Duodenal mucosa (tissue), 2 donors: ENCODE data around the gene ARHGAP11A.

Experiments used
- H3K27ac ChIP-seq: one replicate; pipeline ENCODE4 v1.7.0; 2013; ENCODE audit warnings: low read depth, low read length
- H3K27me3 ChIP-seq, 2 donors: one replicate each; pipeline ENCODE4 v1.7.0; 2013; ENCODE audit warnings: low read length in 2 of 2, control low read depth in 1 of 2; ENCODE audit not compliant: insufficient read depth in 2 of 2, control insufficient read depth in 1 of 2
- H3K36me3 ChIP-seq, 2 donors: one replicate each; pipeline ENCODE4 v1.7.0; 2013; ENCODE audit warnings: low read length in 2 of 2, control low read depth in 1 of 2; ENCODE audit not compliant: insufficient read depth in 2 of 2, control insufficient read depth in 1 of 2
- H3K4me1 ChIP-seq, 2 donors: one replicate each; pipeline ENCODE4 v1.7.0; 2013; ENCODE audit warnings: low read length in 2 of 2, control low read depth in 1 of 2; ENCODE audit not compliant: insufficient read depth in 2 of 2, control insufficient read depth in 1 of 2
- H3K4me3 ChIP-seq, 2 donors: one replicate each; pipeline ENCODE4 v1.7.0; 2013; ENCODE audit warnings: low read length in 2 of 2, low read depth in 1 of 2
- H3K9ac ChIP-seq, 2 donors: one replicate each; pipeline ENCODE4 v1.7.0; 2013; ENCODE audit warnings: low read length in 2 of 2, low read depth in 1 of 2
- H3K9me3 ChIP-seq, 2 donors: one replicate each; pipeline ENCODE4 v1.7.0; 2013; ENCODE audit warnings: low read length in 2 of 2, control low read depth in 1 of 2; ENCODE audit not compliant: control insufficient read depth in 1 of 2

The ARHGAP11A gene

DNA sequence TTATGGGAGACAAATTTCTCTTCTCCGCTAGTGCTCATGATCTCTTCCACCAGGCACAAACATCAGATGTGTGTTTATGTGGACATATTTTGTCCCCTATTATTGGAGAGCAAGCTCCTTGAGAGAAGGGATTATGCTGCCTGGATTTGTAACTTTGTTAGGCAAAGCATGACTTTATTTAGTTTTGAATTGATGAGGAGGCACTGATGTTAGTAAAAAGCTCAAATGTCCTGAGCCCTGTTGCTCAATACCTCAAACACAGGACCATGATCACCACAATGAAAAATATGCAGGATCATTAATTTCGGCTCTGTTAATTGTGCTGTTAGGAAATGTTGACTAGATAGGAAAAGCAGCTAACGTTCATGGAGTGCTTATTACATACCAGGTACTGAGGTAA, 55.3 kb downstream of the ARHGAP11A start:
- Histone ChIP-seq H3K9ac (no peak overlapping the region), H3K27ac (no peak overlapping the region), H3K27me3 (no peaks in the 10 kb centered on the region), H3K36me3 (no peaks in the 10 kb centered on the region), H3K4me1 (no peaks in the 10 kb centered on the region), H3K9me3 (no peaks in the 10 kb centered on the region), H3K4me3 (no peak overlapping the region)

DNA sequence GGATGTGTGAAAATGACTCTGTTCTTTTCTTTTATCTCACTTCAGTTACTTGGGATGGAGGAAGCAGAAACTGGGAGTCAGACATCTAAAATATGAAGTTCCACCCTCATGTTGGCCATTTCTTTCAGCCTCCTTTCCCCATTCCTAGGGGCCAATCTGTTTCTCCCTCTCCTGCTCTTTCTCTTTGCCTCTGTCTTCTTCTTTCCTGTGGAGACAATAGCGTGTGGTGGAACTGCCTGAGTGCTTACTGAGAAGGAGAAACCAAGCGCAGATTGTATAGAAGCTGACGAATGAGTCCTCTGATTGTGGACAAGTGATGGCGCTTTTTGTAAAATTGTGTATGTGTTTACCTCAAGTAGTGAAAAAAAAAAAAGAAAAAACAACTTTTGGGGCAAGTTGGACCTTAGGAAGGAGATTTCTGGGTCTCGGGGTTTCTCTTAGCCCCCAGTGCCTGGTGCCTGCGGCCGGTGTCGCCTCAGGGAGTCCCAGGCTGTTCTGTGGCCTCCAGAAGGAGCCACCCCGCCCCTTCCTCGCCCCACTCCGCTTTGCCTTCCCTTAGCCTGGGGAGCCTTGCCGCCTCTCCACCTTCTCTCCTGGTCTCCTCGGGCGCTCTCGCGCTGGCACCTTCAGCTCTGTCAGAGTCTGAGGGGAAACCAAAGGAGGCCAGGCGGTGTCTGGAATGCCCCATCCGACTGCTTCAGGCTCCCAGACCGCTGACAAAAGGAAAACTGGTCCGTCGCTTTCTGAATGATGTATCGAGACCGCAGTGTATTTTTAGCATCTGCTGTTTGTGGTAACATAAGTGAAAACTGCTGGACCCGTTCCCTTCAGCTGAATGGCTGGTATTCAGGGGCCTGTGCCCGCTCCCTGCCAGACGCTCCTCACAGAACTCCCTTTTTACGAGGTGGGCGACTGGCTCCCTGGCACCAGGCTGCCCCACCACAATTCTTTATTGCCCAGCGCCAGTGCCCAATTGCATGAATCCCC, 56.3 kb downstream of the ARHGAP11A start:
- Histone ChIP-seq H3K27ac (no peak overlapping the region), H3K4me1 (no peaks in the 10 kb centered on the region), H3K4me3 (no peak overlapping the region), H3K9me3 (no peaks in the 10 kb centered on the region), H3K36me3 (no peaks in the 10 kb centered on the region), H3K27me3 (no peaks in the 10 kb centered on the region), H3K9ac (no peak overlapping the region)

DNA sequence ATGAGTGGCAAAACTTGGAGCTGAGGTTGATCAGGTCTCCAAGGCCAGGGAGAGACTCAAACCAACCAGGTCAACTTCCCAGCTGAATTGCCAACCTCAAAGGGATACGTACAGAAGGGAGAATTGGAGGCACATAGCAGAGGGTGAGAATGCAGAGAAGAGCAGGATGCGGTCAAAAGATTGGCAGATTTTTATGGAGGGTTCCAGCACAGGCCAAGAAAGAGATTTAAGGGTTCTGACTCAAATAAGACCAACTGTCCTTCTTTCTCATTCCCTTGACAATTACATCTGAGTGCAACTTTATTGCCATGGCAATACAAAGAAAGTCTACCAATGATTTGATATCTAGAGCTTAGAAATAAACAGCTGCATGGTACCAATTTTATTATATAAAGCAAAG, 59.4 kb downstream of the ARHGAP11A start:
- Histone ChIP-seq H3K9ac (no peak overlapping the region), H3K36me3 (no peaks in the 10 kb centered on the region), H3K27me3 (no peaks in the 10 kb centered on the region), H3K4me1 (no peaks in the 10 kb centered on the region), H3K9me3 (no peaks in the 10 kb centered on the region), H3K27ac (no peak overlapping the region), H3K4me3 (no peak overlapping the region)

DNA sequence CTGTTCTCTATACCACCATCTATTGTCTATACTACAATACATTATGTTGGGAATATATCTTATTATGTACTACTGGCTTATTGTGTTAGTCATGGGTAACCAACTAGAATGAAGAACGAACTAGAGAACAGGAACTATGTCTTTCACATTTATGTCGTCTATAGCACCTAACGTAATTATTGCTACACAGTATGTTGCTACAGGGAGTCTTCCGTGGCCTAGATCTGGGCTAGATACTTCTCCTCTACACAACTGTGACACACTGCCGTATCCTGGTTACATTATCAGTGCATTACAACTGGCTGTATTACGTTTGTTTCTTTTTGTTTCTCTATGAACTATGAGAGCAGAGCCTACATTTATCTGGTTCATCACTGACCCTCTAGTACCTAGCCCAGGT, 60.2 kb downstream of the ARHGAP11A start:
- H3K4me1 ChIP-seq, result no peaks in the 10 kb centered on the region
- H3K36me3 ChIP-seq, result no peaks in the 10 kb centered on the region
- no peak overlapping the region for H3K4me3 ChIP-seq
- no peak overlapping the region for H3K9ac ChIP-seq
- H3K27ac ChIP-seq, result no peak overlapping the region
- H3K27me3 ChIP-seq, result no peaks in the 10 kb centered on the region
- H3K9me3 ChIP-seq, result no peaks in the 10 kb centered on the region

DNA sequence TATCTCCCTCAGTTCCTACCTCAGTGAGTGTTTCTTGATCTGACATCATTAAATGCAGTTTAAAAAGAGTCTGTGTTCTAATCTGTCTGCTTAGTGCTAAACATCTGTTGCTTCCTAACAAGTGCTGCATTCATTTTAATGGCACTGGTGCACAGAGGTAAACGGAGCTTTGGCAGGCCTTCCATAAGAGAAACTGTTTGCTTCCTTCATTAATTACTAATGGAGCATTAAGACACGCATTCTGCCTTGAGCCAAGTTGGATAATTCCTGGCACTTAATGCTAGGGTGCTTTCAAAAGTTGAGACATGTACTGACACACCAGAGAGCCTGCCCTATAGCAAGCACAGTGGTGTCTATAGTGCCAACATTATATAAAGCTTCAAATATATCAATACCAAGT, 60.9 kb downstream of the ARHGAP11A start:
- Histone ChIP-seq H3K27me3 (no peaks in the 10 kb centered on the region), H3K9me3 (no peaks in the 10 kb centered on the region), H3K4me3 (no peak overlapping the region), H3K9ac (no peak overlapping the region), H3K27ac (no peak overlapping the region), H3K4me1 (no peaks in the 10 kb centered on the region), H3K36me3 (no peaks in the 10 kb centered on the region)

DNA sequence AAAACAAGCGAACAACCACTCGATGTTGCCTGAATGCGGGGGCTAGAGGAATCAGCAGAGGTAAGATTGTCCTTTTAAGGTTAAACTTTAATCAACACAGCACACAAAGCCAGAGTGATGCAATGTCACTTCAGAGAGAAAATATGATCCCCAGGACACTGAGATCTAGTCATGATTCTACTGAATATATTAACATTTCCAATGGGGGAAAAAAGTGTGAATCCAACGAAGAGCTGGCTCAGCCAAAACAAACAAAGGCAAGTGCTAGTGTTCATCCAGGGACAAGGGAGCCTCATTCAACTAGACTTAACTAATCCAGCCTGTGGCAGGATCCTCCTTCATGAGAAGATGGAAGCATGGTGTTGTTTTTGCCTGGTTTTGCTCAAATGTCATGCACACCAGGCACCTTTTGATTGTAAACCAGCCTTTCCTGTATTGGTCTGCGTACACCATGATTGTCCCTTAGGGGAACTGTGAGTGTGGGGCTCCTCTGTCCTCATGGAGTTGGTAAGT, 62.0 kb downstream of the ARHGAP11A start:
- no peak overlapping the region for H3K4me3 ChIP-seq
- H3K27me3 ChIP-seq, result no peaks in the 10 kb centered on the region
- no peak overlapping the region for H3K27ac ChIP-seq
- no peaks in the 10 kb centered on the region for H3K9me3 ChIP-seq
- no peaks in the 10 kb centered on the region for H3K4me1 ChIP-seq
- H3K36me3 ChIP-seq, result no peaks in the 10 kb centered on the region
- H3K9ac ChIP-seq, result no peak overlapping the region

DNA sequence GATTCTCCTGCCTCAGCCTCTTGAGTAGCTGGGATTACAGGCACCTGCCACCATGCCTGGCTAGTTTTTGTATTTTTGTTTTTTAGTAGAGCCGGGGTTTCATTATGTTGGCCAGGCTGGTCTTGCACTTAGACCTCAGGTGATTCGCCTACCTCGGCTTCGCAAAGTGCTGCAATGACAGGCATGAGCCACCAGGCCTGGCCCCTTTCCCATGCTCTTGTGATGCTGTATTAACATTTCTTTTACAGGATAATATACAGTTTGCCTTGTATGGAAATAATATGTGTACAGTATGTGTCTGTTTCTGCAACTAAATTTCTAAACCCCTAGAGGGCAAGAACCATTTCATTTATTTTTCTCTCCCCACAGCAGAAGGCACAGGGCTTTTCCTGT, 64.0 kb downstream of the ARHGAP11A start:
- no peak overlapping the region for H3K9ac ChIP-seq
- H3K27ac ChIP-seq, result no peak overlapping the region
- no peaks in the 10 kb centered on the region for H3K9me3 ChIP-seq
- H3K27me3 ChIP-seq, result no peaks in the 10 kb centered on the region
- H3K4me3 ChIP-seq, result no peak overlapping the region
- H3K4me1 ChIP-seq, result no peaks in the 10 kb centered on the region
- no peaks in the 10 kb centered on the region for H3K36me3 ChIP-seq

DNA sequence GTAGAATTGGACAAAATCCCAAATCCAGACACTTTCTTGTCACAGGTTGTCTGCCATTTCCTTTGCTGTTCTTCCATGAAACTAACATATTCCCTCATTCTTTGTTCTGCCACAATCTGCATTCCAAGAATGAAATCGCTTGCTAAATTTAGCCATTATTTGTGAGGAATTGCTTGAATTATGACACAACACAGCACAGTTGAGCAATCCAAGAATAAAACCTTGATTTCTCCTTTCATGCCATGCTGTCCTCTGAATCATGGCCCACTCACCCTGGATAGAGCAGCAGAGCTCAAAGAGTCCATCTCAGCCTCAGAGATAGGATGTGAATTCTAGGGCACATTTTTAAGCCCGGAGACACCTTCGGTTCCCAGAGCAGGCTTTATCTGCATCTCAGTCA, 67.3 kb downstream of the ARHGAP11A start:
- no peaks in the 10 kb centered on the region for H3K4me1 ChIP-seq
- no peaks in the 10 kb centered on the region for H3K9me3 ChIP-seq
- H3K4me3 ChIP-seq, result no peak overlapping the region
- H3K27ac ChIP-seq, result no peak overlapping the region
- H3K36me3 ChIP-seq, result no peaks in the 10 kb centered on the region
- no peak overlapping the region for H3K9ac ChIP-seq
- H3K27me3 ChIP-seq, result no peaks in the 10 kb centered on the region

DNA sequence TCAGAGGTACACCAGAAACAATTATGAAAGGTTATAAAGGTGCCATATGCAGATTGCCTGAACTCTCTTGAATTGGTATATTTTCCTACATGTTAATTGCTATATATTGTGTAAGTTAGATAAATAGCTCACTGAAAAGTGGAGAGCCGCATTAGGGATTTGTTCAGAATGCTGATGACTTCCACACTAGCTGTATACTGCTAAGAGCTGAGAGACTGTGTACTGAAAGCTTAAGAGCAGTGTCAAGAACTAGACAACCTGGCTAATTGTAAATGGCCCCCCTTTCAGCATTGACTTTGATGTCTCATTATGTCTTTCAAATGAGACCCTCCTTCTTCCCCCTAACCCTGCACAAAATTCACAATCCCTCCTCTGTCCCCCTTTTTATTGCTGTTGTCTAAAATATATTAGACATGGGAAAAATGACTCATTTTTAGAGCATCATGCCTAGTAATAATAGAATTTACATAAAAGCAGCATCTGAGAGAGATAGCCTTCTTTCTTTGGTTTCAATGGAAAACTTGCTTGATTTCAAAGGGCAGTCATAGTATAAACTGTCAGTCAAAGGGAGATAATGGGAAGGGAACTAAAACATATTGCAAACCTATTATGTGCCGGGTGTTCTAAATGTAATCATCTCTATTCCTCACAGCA, 67.8 kb downstream of the ARHGAP11A start:
- no peaks in the 10 kb centered on the region for H3K27me3 ChIP-seq
- H3K9ac ChIP-seq, result no peak overlapping the region
- H3K4me1 ChIP-seq, result no peaks in the 10 kb centered on the region
- no peaks in the 10 kb centered on the region for H3K9me3 ChIP-seq
- H3K27ac ChIP-seq, result no peak overlapping the region
- no peak overlapping the region for H3K4me3 ChIP-seq
- no peaks in the 10 kb centered on the region for H3K36me3 ChIP-seq

DNA sequence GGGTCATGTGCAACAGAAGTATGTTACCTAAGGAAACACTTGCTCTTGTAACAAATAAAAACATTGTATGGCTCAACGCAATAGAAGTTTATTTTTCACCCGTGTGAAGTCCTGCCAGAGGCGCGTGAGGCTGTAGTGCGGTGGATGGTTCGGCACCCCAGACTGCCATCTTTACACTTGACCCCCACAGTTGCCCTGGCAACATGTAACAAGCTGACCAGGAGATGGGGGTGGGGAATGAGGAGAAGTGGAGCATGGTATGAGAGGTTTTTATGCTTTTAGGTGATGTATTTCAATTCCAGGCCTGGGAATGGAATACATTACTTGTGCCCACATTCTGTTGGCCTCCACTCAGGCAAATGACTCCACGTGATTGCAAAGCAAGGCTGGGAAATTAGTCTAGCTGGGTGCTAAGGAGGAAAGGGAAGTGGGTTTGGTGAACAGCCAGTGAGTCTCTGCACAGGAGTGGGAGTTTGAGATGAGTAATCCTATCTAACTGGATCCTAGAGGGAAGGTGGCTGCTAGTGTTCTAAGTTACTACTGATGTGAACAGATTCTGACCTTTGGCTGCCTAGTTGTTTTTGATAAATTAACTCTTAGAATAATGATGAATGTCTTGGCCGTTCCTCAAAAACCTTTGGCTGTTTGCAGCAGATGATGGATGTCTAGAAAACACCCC, 68.7 kb downstream of the ARHGAP11A start:
- Histone ChIP-seq H3K9me3 (no peaks in the 10 kb centered on the region), H3K4me1 (no peaks in the 10 kb centered on the region), H3K27ac (no peak overlapping the region), H3K27me3 (no peaks in the 10 kb centered on the region), H3K36me3 (no peaks in the 10 kb centered on the region), H3K9ac (no peak overlapping the region), H3K4me3 (no peak overlapping the region)
